Gastroesophageal sphincter (tissue), 4 donors: ENCODE measurements around the gene PRKAG2. TPM values are rescaled to one million over a fixed set of nuclear protein-coding genes. Genes with fewer than 3 reads are reported as not detected.
A peak's percentile ranks its signal among the peaks of the same experiment; 100 is the strongest.

ENCODE experiments used
- ATAC-seq: fragments of 150-250 bp; one replicate; pipeline ENCODE4 v1.9.1; 2016; ENCODE audit warnings: mild to moderate bottlenecking, moderate library complexity
- H3K27ac ChIP-seq, 4 donors: fragments of 200-600 bp; sonication (generic) in 3 of 4; 1 replicate in 3 of 4; 2 replicates in 1 of 4; pipeline ENCODE4 v1.5.1; 2016 to 2019
- H3K27me3 ChIP-seq: fragments of 200-600 bp; sonication (generic); one replicate; pipeline ENCODE4 v1.5.1; 2019
- H3K36me3 ChIP-seq, 2 donors: fragments of 200-600 bp; sonication (generic); one replicate each; pipeline ENCODE4 v1.5.1; 2019; ENCODE audit warnings: control low read depth in 1 of 2
- H3K4me1 ChIP-seq, 3 donors: fragments of 200-600 bp; sonication (generic); 1 replicate in 2 of 3; 2 replicates in 1 of 3; pipeline ENCODE4 v1.5.1; 2016 to 2019; ENCODE audit warnings: control low read depth in 2 of 3
- H3K4me3 ChIP-seq, 2 donors: fragments of 200-600 bp; sonication (generic); one replicate each; pipeline ENCODE4 v1.5.1; 2019; ENCODE audit warnings: mild to moderate bottlenecking in 1 of 2, moderate library complexity in 1 of 2
- H3K9me3 ChIP-seq, 3 donors: fragments of 200-600 bp; sonication (generic); one replicate each; pipeline ENCODE4 v1.5.1; 2017 to 2019; ENCODE audit warnings: control low read depth in 2 of 3
- EP300 ChIP-seq: sonication (generic); formaldehyde crosslinking; IDR thresholded peaks from one replicate; pipeline ENCODE4 v1.6.1; 2017; ENCODE audit warnings: antibody characterized with exemption, mild to moderate bottlenecking
- POLR2A ChIP-seq, 2 donors: fragments of 450-650 bp; IDR thresholded peaks; one replicate each; pipeline ENCODE4 v1.6.1; 2017; ENCODE audit warnings: antibody characterized with exemption in 2 of 2, mild to moderate bottlenecking in 2 of 2, moderate library complexity in 1 of 2
- POLR2AphosphoS5 ChIP-seq: sonication (generic); formaldehyde crosslinking; IDR thresholded peaks from one replicate; pipeline ENCODE4 v1.6.1; 2017; ENCODE audit warnings: antibody characterized with exemption
- WGBS, 2 donors: methylation state at CpG; one replicate each; pipeline ENCODE4 v1.1.5; 2018; ENCODE audit warnings: low coverage in 1 of 2; 5-methylcytosine and 5-hydroxymethylcytosine counted together
- total RNA-seq, 4 donors: library from RNA; depleted of rRNA; stranded (reverse); fragments of >200 nt; gene quantifications; one replicate each; pipeline ENCODE4 v1.1.0, GENCODE V29; 2016
- TF ChIP-seq, protein P1 (sequence below), 4 experiments: fragments of 200-600 bp in 2 of 4; fragments of 450-650 bp in 2 of 4; sonication (generic) in 1 of 4; IDR thresholded peaks; one replicate each; pipeline ENCODE4 v1.5.1; 2017 to 2019; ENCODE audit warnings: antibody characterized with exemption in 4 of 4, mild to moderate bottlenecking in 2 of 4, moderate library complexity in 2 of 4

Gene PRKAG2
- total RNA-seq, 4 donors from 2014 or later: 48.9 to 89.0 (median 75.7) TPM

DNA sequence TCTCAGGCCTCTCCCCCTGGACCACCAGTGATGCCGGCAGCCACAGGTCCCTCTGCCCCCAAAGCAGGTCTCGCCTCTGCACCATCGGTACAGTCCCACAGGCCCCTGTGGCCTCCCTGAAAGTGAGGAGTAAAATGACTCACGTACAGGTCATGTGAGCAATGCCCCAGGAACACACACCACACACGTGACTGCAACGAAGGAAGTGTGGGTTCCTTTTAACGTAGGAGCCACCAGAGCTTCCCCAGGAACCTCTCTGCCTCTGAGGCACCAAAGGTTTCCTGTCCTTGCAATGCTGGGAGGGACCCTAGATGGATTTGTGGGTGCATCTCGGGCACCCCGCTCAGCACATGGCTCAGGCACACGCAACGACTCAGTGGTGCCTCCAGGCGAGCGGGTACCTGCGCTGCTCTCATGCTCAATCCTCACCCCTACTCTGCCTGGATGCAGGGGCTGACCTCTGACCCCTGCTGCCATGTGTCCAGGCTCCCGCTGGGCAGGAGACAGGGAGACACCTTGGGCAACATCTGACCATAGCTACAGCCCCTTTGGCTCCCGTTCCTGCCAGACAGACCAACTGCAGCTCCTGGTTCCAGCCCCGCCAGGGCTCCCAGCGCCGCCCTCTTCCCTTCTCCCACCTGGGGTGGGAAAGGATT, 120.7 kb downstream of the PRKAG2 start:
- H3K4me3 ChIP-seq: no peak overlapping the region
- ATAC-seq: no peak
- WGBS, 2 donors: 73 to 100% methylated on average over 3 to 4 of the region's 19 CpGs
- no peaks in the 10 kb centered on the region for H3K9me3 ChIP-seq
- H3K27ac ChIP-seq: peak overlapping the region in 3 of 4 donors; percentile 82 to 93 (median 93)
- H3K4me1 ChIP-seq: peaks cover 6 to 63% (median 47%) of the 10 kb centered on the region in 3 donors
- no peaks in the 10 kb centered on the region for H3K27me3 ChIP-seq
- TF ChIP-seq, protein P1, sequence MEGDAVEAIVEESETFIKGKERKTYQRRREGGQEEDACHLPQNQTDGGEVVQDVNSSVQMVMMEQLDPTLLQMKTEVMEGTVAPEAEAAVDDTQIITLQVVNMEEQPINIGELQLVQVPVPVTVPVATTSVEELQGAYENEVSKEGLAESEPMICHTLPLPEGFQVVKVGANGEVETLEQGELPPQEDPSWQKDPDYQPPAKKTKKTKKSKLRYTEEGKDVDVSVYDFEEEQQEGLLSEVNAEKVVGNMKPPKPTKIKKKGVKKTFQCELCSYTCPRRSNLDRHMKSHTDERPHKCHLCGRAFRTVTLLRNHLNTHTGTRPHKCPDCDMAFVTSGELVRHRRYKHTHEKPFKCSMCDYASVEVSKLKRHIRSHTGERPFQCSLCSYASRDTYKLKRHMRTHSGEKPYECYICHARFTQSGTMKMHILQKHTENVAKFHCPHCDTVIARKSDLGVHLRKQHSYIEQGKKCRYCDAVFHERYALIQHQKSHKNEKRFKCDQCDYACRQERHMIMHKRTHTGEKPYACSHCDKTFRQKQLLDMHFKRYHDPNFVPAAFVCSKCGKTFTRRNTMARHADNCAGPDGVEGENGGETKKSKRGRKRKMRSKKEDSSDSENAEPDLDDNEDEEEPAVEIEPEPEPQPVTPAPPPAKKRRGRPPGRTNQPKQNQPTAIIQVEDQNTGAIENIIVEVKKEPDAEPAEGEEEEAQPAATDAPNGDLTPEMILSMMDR (IDR thresholded peaks at IDR 0.05): no peak
- TF ChIP-seq EP300 (no peak), POLR2A (IDR thresholded peaks at IDR 0.05) (no peak), POLR2AphosphoS5 (no peak)
- H3K36me3 ChIP-seq: no peaks in the 10 kb centered on the region

DNA sequence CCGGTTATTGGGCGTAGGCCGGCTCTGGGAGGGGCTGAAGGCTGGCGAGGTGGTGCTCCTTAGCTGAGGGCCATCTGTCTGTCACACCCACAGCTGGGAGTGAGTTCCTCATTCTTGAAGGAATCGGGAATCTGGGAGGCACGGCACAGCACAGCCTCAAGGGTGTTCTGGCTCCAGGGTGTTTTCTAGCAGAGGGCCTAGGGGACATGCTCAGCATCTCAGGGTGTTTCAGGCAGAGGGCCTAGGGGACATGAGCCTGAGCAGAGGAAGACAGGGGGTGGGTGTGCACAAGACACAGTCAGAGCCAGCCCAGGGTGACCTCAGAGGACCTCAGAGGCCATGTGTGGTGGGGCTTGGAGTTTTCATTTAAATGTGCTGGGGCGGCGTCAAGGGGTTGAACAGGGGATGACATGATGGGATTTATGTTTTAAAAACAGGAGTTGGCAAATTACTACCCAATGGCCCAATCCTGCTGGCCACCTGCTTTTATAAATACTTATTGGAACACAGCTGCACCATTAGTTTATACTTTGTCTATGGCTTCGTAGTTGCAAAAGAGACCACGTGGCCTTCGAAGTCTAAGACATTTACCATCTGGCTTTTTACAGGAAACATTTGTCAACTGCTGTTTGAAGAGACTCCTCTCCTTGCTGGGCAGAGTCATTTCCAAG, 121.6 kb downstream of the PRKAG2 start:
- peaks cover 6 to 63% (median 47%) of the 10 kb centered on the region in 3 donors for H3K4me1 ChIP-seq
- H3K4me3 ChIP-seq: no peak overlapping the region
- H3K36me3 ChIP-seq: no peaks in the 10 kb centered on the region
- TF ChIP-seq POLR2AphosphoS5 (peak; percentile 99), POLR2A (IDR thresholded peaks at IDR 0.05) (no peak), EP300 (no peak)
- TF ChIP-seq, protein P1 (IDR thresholded peaks at IDR 0.05): peak in 1 of 4 experiments; percentile 24
- peak; percentile 68 for ATAC-seq
- H3K9me3 ChIP-seq: no peaks in the 10 kb centered on the region
- 17 to 47% methylated on average over 4 to 5 of the region's 11 CpGs for WGBS, 2 donors
- peak overlapping the region; percentile 32 to 93 (median 88) for H3K27ac ChIP-seq
- H3K27me3 ChIP-seq: no peaks in the 10 kb centered on the region

DNA sequence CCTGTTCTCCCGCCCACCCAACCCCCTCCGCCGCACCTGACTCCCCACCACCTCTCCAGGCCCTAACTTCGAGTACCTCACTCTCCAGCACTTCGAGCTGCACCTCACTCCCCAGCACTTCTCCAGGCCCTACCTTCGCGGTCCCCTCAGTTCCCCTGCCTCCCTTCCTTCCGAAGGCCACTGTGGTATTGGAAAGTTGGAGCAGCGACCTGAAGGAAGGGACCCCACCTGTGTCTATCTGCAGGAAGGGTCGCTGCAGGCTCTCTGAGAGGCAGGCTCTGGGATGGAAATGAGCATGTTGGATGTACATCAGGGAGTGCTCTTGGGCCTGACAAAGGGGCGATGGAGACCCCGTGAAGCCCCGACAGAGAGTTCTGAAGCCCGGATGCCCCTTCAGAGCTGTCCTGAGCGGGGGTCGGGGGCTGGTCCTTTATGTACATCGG, 122.2 kb downstream of the PRKAG2 start:
- WGBS, 2 donors: 89 to 100% methylated on average over 3 to 7 of the region's 17 CpGs
- no peak for ATAC-seq
- H3K4me1 ChIP-seq: peaks cover 6 to 62% (median 47%) of the 10 kb centered on the region in 3 donors

DNA sequence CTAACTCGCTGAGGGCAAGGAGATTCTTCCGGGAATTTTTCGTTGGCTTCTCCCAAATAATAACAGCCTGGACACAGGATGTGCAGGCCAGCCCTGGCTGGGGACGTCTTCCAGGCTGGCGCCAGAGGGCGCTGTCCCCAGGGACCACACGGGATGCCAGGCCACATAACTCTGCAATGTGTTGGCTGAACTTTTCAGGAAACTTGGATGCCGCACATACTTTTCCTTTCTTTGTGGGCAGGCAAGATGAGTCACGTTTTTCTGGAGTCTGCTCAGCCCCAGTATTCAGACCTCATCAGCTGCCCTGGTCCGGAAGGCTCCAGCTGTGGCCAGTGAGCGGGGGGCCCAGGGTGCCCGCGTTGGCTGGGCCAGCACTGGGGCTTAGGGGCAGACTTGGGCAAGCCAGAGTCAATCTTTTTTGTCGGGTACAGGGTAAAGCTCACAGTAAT, 122.7 kb downstream of the PRKAG2 start:
- TF ChIP-seq, protein P1 (IDR thresholded peaks at IDR 0.05): peak; percentile 93 to 97 (median 94)
- TF ChIP-seq POLR2AphosphoS5 (peak; percentile 99), POLR2A (IDR thresholded peaks at IDR 0.05) (no peak)
- no peaks in the 10 kb centered on the region for H3K9me3 ChIP-seq
- peaks cover 6 to 57% (median 45%) of the 10 kb centered on the region in 3 donors for H3K4me1 ChIP-seq
- peak; percentile 91 for ATAC-seq
- WGBS, 2 donors: 0 to 30% methylated on average over 2 to 8 of the region's 14 CpGs
- H3K27me3 ChIP-seq: no peaks in the 10 kb centered on the region
- H3K27ac ChIP-seq: peak overlapping the region; percentile 32 to 93 (median 88)
- no peaks in the 10 kb centered on the region for H3K36me3 ChIP-seq
- H3K4me3 ChIP-seq: no peak overlapping the region

More for the DNA sequence above, 122.2 kb downstream of the PRKAG2 start:
- H3K4me3 ChIP-seq: no peak overlapping the region
- no peak for TF ChIP-seq POLR2A (IDR thresholded peaks at IDR 0.05)
- no peak for TF ChIP-seq POLR2AphosphoS5
- no peak for TF ChIP-seq EP300
- TF ChIP-seq, protein P1 (IDR thresholded peaks at IDR 0.05): no peak
- no peaks in the 10 kb centered on the region for H3K27me3 ChIP-seq
- H3K27ac ChIP-seq: peak overlapping the region; percentile 32 to 93 (median 88)
- H3K36me3 ChIP-seq: no peaks in the 10 kb centered on the region
- H3K9me3 ChIP-seq: no peaks in the 10 kb centered on the region
